Gastroesophageal sphincter (tissue), 4 donors: ENCODE data around the gene GMPR2. TPM values are rescaled to one million over a fixed set of nuclear protein-coding genes. Genes with fewer than 3 reads are reported as not detected.
"Not testable (repeated sequence)": the region's sequence is repeated elsewhere in the genome, so short reads cannot be mapped to it uniquely, and the experiment has no call there.

Experiments used
- ATAC-seq: fragments of 150-250 bp; one replicate; pipeline ENCODE4 v1.9.1; 2016; ENCODE audit warnings: mild to moderate bottlenecking, moderate library complexity
- H3K27ac ChIP-seq, 4 donors: fragments of 200-600 bp; sonication (generic) in 3 of 4; 1 replicate in 3 of 4; 2 replicates in 1 of 4; pipeline ENCODE4 v1.5.1; 2016 to 2019
- H3K27me3 ChIP-seq: fragments of 200-600 bp; sonication (generic); one replicate; pipeline ENCODE4 v1.5.1; 2019
- H3K36me3 ChIP-seq, 2 donors: fragments of 200-600 bp; sonication (generic); one replicate each; pipeline ENCODE4 v1.5.1; 2019; ENCODE audit warnings: control low read depth in 1 of 2
- H3K4me1 ChIP-seq, 3 donors: fragments of 200-600 bp; sonication (generic); 1 replicate in 2 of 3; 2 replicates in 1 of 3; pipeline ENCODE4 v1.5.1; 2016 to 2019; ENCODE audit warnings: control low read depth in 2 of 3
- H3K4me3 ChIP-seq, 2 donors: fragments of 200-600 bp; sonication (generic); one replicate each; pipeline ENCODE4 v1.5.1; 2019; ENCODE audit warnings: mild to moderate bottlenecking in 1 of 2, moderate library complexity in 1 of 2
- H3K9me3 ChIP-seq, 3 donors: fragments of 200-600 bp; sonication (generic); one replicate each; pipeline ENCODE4 v1.5.1; 2017 to 2019; ENCODE audit warnings: control low read depth in 2 of 3
- CTCF ChIP-seq, 4 experiments: fragments of 200-600 bp in 2 of 4; fragments of 450-650 bp in 2 of 4; sonication (generic) in 1 of 4; IDR thresholded peaks; one replicate each; pipeline ENCODE4 v1.5.1; 2017 to 2019; ENCODE audit warnings: antibody characterized with exemption in 4 of 4, mild to moderate bottlenecking in 2 of 4, moderate library complexity in 2 of 4
- EP300 ChIP-seq: sonication (generic); formaldehyde crosslinking; IDR thresholded peaks from one replicate; pipeline ENCODE4 v1.6.1; 2017; ENCODE audit warnings: antibody characterized with exemption, mild to moderate bottlenecking
- POLR2A ChIP-seq, 2 donors: fragments of 450-650 bp; IDR thresholded peaks; one replicate each; pipeline ENCODE4 v1.6.1; 2017; ENCODE audit warnings: antibody characterized with exemption in 2 of 2, mild to moderate bottlenecking in 2 of 2, moderate library complexity in 1 of 2
- POLR2AphosphoS5 ChIP-seq: sonication (generic); formaldehyde crosslinking; IDR thresholded peaks from one replicate; pipeline ENCODE4 v1.6.1; 2017; ENCODE audit warnings: antibody characterized with exemption
- WGBS, 2 donors: methylation state at CpG; one replicate each; pipeline ENCODE4 v1.1.5; 2018; ENCODE audit warnings: low coverage in 1 of 2; 5-methylcytosine and 5-hydroxymethylcytosine counted together
- total RNA-seq, 4 donors: library from RNA; depleted of rRNA; stranded (reverse); fragments of >200 nt; gene quantifications; one replicate each; pipeline ENCODE4 v1.1.0, GENCODE V29; 2016

Gene GMPR2
- total RNA-seq, 4 donors from 2014 or later = 46.0 to 70.5 (median 59.8) TPM

- no peak for ATAC-seq
- H3K9me3 ChIP-seq = no peaks in the 10 kb centered on the region
- peaks cover 0 to 19% (median 8%) of the 10 kb centered on the region in 3 donors for H3K4me1 ChIP-seq
- H3K36me3 ChIP-seq = peaks cover 0 to 11% of the 10 kb centered on the region in 2 donors
- no peak for TF ChIP-seq CTCF (IDR thresholded peaks at IDR 0.05)
- TF ChIP-seq POLR2A (IDR thresholded peaks at IDR 0.05) = no peak
- TF ChIP-seq POLR2AphosphoS5 = no peak
- no peak for TF ChIP-seq EP300
- 0 to 54% methylated on average over 1 to 3 of the region's 3 CpGs for WGBS, 2 donors
- H3K4me3 ChIP-seq = no peak overlapping the region
- H3K27me3 ChIP-seq = no peaks in the 10 kb centered on the region
- H3K27ac ChIP-seq = no peak overlapping the region
Measured at GRCh38 chr14:24219521-24219920, 13.2 kb upstream of the GMPR2 start.

- H3K36me3 ChIP-seq = peaks cover 0 to 18% of the 10 kb centered on the region in 2 donors
- H3K27me3 ChIP-seq, H3K27ac ChIP-seq, H3K4me3 ChIP-seq, ATAC-seq, H3K9me3 ChIP-seq, H3K4me1 ChIP-seq: not testable (repeated sequence)
- WGBS, 2 donors = 80 to 100% methylated on average over 1 to 3 of the region's 4 CpGs
Measured at GRCh38 chr14:24222987-24223386, 9.7 kb upstream of the GMPR2 start.

GRCh38 chr14:24224618-24225071 lies 8.1 kb upstream of the GMPR2 start:
- H3K27ac ChIP-seq = peak overlapping the region in 1 of 4 donors; percentile 6
- 77 to 85% methylated on average over 5 to 6 of the region's 7 CpGs for WGBS, 2 donors
- TF ChIP-seq EP300 (no peak), POLR2A (IDR thresholded peaks at IDR 0.05) (no peak), POLR2AphosphoS5 (no peak), CTCF (IDR thresholded peaks at IDR 0.05) (no peak)

GRCh38 chr14:24226473-24226872 lies 6.3 kb upstream of the GMPR2 start:
- ATAC-seq = no peak
- Histone ChIP-seq H3K4me3 (no peak overlapping the region), H3K4me1 (peaks cover 0 to 19% (median 9%) of the 10 kb centered on the region in 3 donors), H3K9me3 (no peaks in the 10 kb centered on the region), H3K36me3 (peaks cover 0 to 26% of the 10 kb centered on the region in 2 donors), H3K27ac (no peak overlapping the region), H3K27me3 (no peaks in the 10 kb centered on the region)
- WGBS, 2 donors = 40 to 81% methylated on average over 1 of the region's 1 CpG
- TF ChIP-seq EP300 (no peak), POLR2AphosphoS5 (no peak), CTCF (IDR thresholded peaks at IDR 0.05) (no peak), POLR2A (IDR thresholded peaks at IDR 0.05) (no peak)

More at GRCh38 chr14:24224618-24225071, 8.1 kb upstream of the GMPR2 start:
- Histone ChIP-seq H3K4me3 (no peak overlapping the region), H3K9me3 (no peaks in the 10 kb centered on the region), H3K36me3 (peaks cover 0 to 26% of the 10 kb centered on the region in 2 donors), H3K27me3 (no peaks in the 10 kb centered on the region), H3K4me1 (peaks cover 0 to 9% (median 0%) of the 10 kb centered on the region in 3 donors)
- ATAC-seq = no peak

GRCh38 chr14:24228902-24229301 lies 3.8 kb upstream of the GMPR2 start:
- H3K36me3 ChIP-seq = peaks cover 0 to 26% of the 10 kb centered on the region in 2 donors
- no peaks in the 10 kb centered on the region for H3K9me3 ChIP-seq
- H3K4me3 ChIP-seq = no peak overlapping the region
- WGBS, 2 donors = 41 to 57% methylated on average over 1 of the region's 1 CpG
- H3K27me3 ChIP-seq = no peaks in the 10 kb centered on the region
- ATAC-seq = no peak
- no peak overlapping the region for H3K27ac ChIP-seq
- H3K4me1 ChIP-seq = peaks cover 4 to 34% (median 18%) of the 10 kb centered on the region in 3 donors
- no peak for TF ChIP-seq EP300
- no peak for TF ChIP-seq CTCF (IDR thresholded peaks at IDR 0.05)
- no peak for TF ChIP-seq POLR2A (IDR thresholded peaks at IDR 0.05)
- TF ChIP-seq POLR2AphosphoS5 = no peak
